Small intestine (tissue), 7 donors: Measurements from ENCODE around the gene APOBEC3A. TPM values are rescaled to one million over a fixed set of nuclear protein-coding genes. Genes with fewer than 3 reads are reported as not detected.
"Not testable (repeated sequence)": the region's sequence is repeated elsewhere in the genome, so short reads cannot be mapped to it uniquely, and the experiment has no call there.

ENCODE experiments used
- DNase-seq, 2 donors: peaks; one replicate each; pipeline versions ENCODE4 v3.0.0 to v3.0.0-alpha.2; 2013
- FAIRE-seq: peaks from 2 replicates; lab custom pipeline; 2012; peaks lifted over from hg19 to GRCh38; lab: Jason Lieb, UNC
- H3K27ac ChIP-seq, 3 donors: one replicate each; pipeline ENCODE4 v1.5.1; 2013; ENCODE audit warnings: low read length in 2 of 3, mild to moderate bottlenecking in 2 of 3, control low read depth in 1 of 3, inconsistent platforms in 1 of 3, low read depth in 1 of 3, moderate library complexity in 1 of 3
- H3K27me3 ChIP-seq, 3 donors: one replicate each; pipeline ENCODE4 v1.6.1; 2013; ENCODE audit warnings: low read length in 3 of 3, inconsistent platforms in 1 of 3; ENCODE audit not compliant: control insufficient read depth in 3 of 3, insufficient read depth in 3 of 3
- H3K36me3 ChIP-seq, 3 donors: one replicate each; pipeline ENCODE4 v1.6.1; 2013; ENCODE audit warnings: low read length in 3 of 3, inconsistent platforms in 1 of 3, low read depth in 1 of 3, mild to moderate bottlenecking in 1 of 3, moderate library complexity in 1 of 3; ENCODE audit not compliant: control insufficient read depth in 3 of 3, insufficient read depth in 2 of 3
- H3K4me1 ChIP-seq, 3 donors: one replicate each; pipeline ENCODE4 v1.6.1; 2013; ENCODE audit warnings: low read length in 2 of 3, inconsistent platforms in 1 of 3, low read depth in 1 of 3, mild to moderate bottlenecking in 1 of 3, moderate library complexity in 1 of 3; ENCODE audit not compliant: control insufficient read depth in 3 of 3, insufficient read depth in 2 of 3
- H3K4me3 ChIP-seq, 3 donors: one replicate each; pipeline ENCODE4 v1.5.1; 2013; ENCODE audit warnings: low read length in 3 of 3, control low read depth in 1 of 3, inconsistent platforms in 1 of 3, low read depth in 1 of 3, mild to moderate bottlenecking in 1 of 3, moderate library complexity in 1 of 3
- H3K9me3 ChIP-seq, 2 donors: one replicate each; pipeline ENCODE4 v1.6.1; 2013; ENCODE audit warnings: low read depth in 1 of 2, low read length in 1 of 2; ENCODE audit not compliant: control insufficient read depth in 2 of 2, insufficient read depth in 1 of 2
- WGBS, 3 donors: extraction: QIAGEN DNeasy Blood & Tissue Kit; methylation state at CpG; one replicate each; pipeline ENCODE4 v1.1.7; 2013; 5-methylcytosine and 5-hydroxymethylcytosine counted together
- polyA plus RNA-seq, 4 donors: library from polyadenylated mRNA; stranded (reverse) in 3 of 4; unstranded in 1 of 4; fragments of 200-250 nt in 3 of 4; fragments of 120-200 nt in 1 of 4; gene quantifications; one replicate each; pipeline versions ENCODE4 v1.2.1 to v1.2.3, GENCODE V29; 2013
- donor health status: healthy with polysubstance abuse.
- donor health status: control.
- donor health status: control.
- donor health status: Bipolar disorder and iron deficiency.
- donor health status: healthy.

Gene APOBEC3A
- polyA plus RNA-seq, 4 donors, result 0.13 to 0.81 (median 0.37) TPM; not detected in 1

- no peak for FAIRE-seq
- no peak overlapping the region for H3K4me3 ChIP-seq
- 58 to 88% (median 61%) methylated on average over 7 of the region's 7 CpGs for WGBS, 3 donors
- peaks cover 0 to 3% (median 0%) of the 10 kb centered on the region in 3 donors for H3K4me1 ChIP-seq
- H3K36me3 ChIP-seq, result no peaks in the 10 kb centered on the region
- H3K9me3 ChIP-seq, result no peaks in the 10 kb centered on the region
- H3K27me3 ChIP-seq, result peaks cover 0 to 13% (median 4%) of the 10 kb centered on the region in 3 donors
- peak in 1 of 2 donors; percentile 18 for DNase-seq
- no peak overlapping the region for H3K27ac ChIP-seq
Measured at GRCh38 chr22:38944653-38945052, 12.8 kb upstream of the APOBEC3A start.

GRCh38 chr22:38945706-38946338 lies 11.6 kb upstream of the APOBEC3A start:
- DNase-seq, FAIRE-seq, H3K36me3 ChIP-seq, H3K27ac ChIP-seq, H3K9me3 ChIP-seq, H3K4me3 ChIP-seq: not testable (repeated sequence)
- peaks cover 0 to 13% (median 4%) of the 10 kb centered on the region in 3 donors for H3K27me3 ChIP-seq
- H3K4me1 ChIP-seq, result peaks cover 0 to 13% (median 0%) of the 10 kb centered on the region in 3 donors

GRCh38 chr22:38946771-38947170 lies 10.6 kb upstream of the APOBEC3A start:
- Histone ChIP-seq H3K4me3 (no peak overlapping the region), H3K27me3 (peaks cover 0 to 13% (median 4%) of the 10 kb centered on the region in 3 donors), H3K9me3 (no peaks in the 10 kb centered on the region), H3K4me1 (peaks cover 0 to 23% (median 0%) of the 10 kb centered on the region in 3 donors), H3K27ac (no peak overlapping the region), H3K36me3 (no peaks in the 10 kb centered on the region)
- FAIRE-seq (no peak), DNase-seq (no peak)
- WGBS, 3 donors, result 92 to 96% (median 93%) methylated on average over 8 of the region's 8 CpGs

- Histone ChIP-seq H3K9me3 (no peaks in the 10 kb centered on the region), H3K4me1 (peaks cover 0 to 29% (median 0%) of the 10 kb centered on the region in 3 donors)
Measured at GRCh38 chr22:38947321-38948140, 9.9 kb upstream of the APOBEC3A start.

GRCh38 chr22:38948181-38948940 lies 9.0 kb upstream of the APOBEC3A start:
- WGBS, 3 donors, result 92 to 97% (median 94%) methylated on average over 7 of the region's 7 CpGs
- no peaks in the 10 kb centered on the region for H3K9me3 ChIP-seq
- FAIRE-seq, result no peak
- H3K36me3 ChIP-seq, result no peaks in the 10 kb centered on the region
- H3K4me1 ChIP-seq, result peaks cover 0 to 34% (median 0%) of the 10 kb centered on the region in 3 donors
- peaks cover 0 to 9% (median 4%) of the 10 kb centered on the region in 3 donors for H3K27me3 ChIP-seq
- H3K4me3 ChIP-seq, result no peak overlapping the region
- H3K27ac ChIP-seq, result no peak overlapping the region
- DNase-seq, result no peak

More at GRCh38 chr22:38947321-38948140, 9.9 kb upstream of the APOBEC3A start:
- no peak overlapping the region for H3K4me3 ChIP-seq
- no peaks in the 10 kb centered on the region for H3K36me3 ChIP-seq
- FAIRE-seq (no peak), DNase-seq (no peak)
- WGBS, 3 donors, result 78 to 90% (median 79%) methylated on average over 14 of the region's 14 CpGs
- peaks cover 0 to 13% (median 4%) of the 10 kb centered on the region in 3 donors for H3K27me3 ChIP-seq
- no peak overlapping the region for H3K27ac ChIP-seq

GRCh38 chr22:38949889-38950405 lies 7.5 kb upstream of the APOBEC3A start:
- FAIRE-seq, result no peak

GRCh38 chr22:38950527-38951295 lies 6.7 kb upstream of the APOBEC3A start:
- Histone ChIP-seq H3K4me3 (no peak overlapping the region), H3K36me3 (no peaks in the 10 kb centered on the region), H3K9me3 (no peaks in the 10 kb centered on the region), H3K27me3 (peaks cover 0 to 4% (median 0%) of the 10 kb centered on the region in 3 donors), H3K4me1 (peaks cover 0 to 51% (median 0%) of the 10 kb centered on the region in 3 donors), H3K27ac (peak overlapping the region in 1 of 3 donors; percentile 64)
- 74 to 80% (median 76%) methylated on average over 11 to 13 of the region's 13 CpGs for WGBS, 3 donors
- no peak for DNase-seq
- no peak for FAIRE-seq

More at GRCh38 chr22:38949889-38950405, 7.5 kb upstream of the APOBEC3A start:
- no peak overlapping the region for H3K4me3 ChIP-seq
- no peaks in the 10 kb centered on the region for H3K36me3 ChIP-seq
- peaks cover 0 to 4% (median 0%) of the 10 kb centered on the region in 3 donors for H3K27me3 ChIP-seq
- peaks cover 0 to 48% (median 0%) of the 10 kb centered on the region in 3 donors for H3K4me1 ChIP-seq
- H3K9me3 ChIP-seq, result no peaks in the 10 kb centered on the region
- H3K27ac ChIP-seq, result no peak overlapping the region
- no peak for DNase-seq
- 73 to 80% (median 75%) methylated on average over 8 of the region's 8 CpGs for WGBS, 3 donors
